Fibroblast of the aortic adventitia (primary cell): ENCODE results near the gene SCARB2. TPM values are rescaled to one million over a fixed set of nuclear protein-coding genes. Genes with fewer than 3 reads are reported as not detected.

Experiments
- DNase-seq: peaks from one replicate; pipeline ENCODE4 v3.0.0-alpha.2; 2010; ENCODE audit warnings: low read depth
- H3K4me3 ChIP-seq: 2 replicates; pipeline ENCODE4 v1.5.1; 2011; ENCODE audit warnings: low read depth, mild to moderate bottlenecking, control low read depth, low read length, moderate library complexity
- total RNA-seq: library from RNA; depleted of rRNA; stranded (reverse); fragments of >200 nt; gene quantifications from 2 replicates; pipeline ENCODE4 v1.2.3, GENCODE V29; 2012; ENCODE audit warnings: low replicate concordance
- TF ChIP-seq, protein P1 (sequence below): IDR thresholded peaks from 2 replicates; pipeline ENCODE4 v1.5.1; 2011; ENCODE audit warnings: mild to moderate bottlenecking, low read length, control low read depth, inconsistent platforms; ENCODE audit not compliant: insufficient read depth

The SCARB2 gene
- total RNA-seq, 1 donor = 184 TPM

DNA sequence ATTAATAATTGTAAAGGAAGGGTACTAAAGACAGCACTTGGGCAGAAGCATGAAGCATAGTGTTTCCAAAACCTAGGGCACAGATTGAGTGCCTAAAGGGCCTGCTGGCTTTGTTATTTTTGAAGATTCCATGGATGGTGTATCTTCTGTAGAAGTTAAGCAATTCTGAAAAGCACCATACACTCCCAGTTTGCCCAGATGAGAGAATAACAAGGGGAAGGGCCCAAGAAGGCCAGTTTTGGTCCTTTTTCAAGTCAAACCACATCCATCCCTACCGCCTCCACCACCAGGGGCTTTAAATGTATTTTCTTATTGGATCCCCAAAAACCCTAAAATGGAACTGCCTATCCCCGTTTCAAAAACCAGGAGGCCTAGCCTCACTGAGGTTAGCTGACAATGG is 17.2 kb downstream of the SCARB2 start:
- no peak overlapping the region for H3K4me3 ChIP-seq
- TF ChIP-seq, protein P1, sequence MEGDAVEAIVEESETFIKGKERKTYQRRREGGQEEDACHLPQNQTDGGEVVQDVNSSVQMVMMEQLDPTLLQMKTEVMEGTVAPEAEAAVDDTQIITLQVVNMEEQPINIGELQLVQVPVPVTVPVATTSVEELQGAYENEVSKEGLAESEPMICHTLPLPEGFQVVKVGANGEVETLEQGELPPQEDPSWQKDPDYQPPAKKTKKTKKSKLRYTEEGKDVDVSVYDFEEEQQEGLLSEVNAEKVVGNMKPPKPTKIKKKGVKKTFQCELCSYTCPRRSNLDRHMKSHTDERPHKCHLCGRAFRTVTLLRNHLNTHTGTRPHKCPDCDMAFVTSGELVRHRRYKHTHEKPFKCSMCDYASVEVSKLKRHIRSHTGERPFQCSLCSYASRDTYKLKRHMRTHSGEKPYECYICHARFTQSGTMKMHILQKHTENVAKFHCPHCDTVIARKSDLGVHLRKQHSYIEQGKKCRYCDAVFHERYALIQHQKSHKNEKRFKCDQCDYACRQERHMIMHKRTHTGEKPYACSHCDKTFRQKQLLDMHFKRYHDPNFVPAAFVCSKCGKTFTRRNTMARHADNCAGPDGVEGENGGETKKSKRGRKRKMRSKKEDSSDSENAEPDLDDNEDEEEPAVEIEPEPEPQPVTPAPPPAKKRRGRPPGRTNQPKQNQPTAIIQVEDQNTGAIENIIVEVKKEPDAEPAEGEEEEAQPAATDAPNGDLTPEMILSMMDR = no peak
- DNase-seq = no peak

DNA sequence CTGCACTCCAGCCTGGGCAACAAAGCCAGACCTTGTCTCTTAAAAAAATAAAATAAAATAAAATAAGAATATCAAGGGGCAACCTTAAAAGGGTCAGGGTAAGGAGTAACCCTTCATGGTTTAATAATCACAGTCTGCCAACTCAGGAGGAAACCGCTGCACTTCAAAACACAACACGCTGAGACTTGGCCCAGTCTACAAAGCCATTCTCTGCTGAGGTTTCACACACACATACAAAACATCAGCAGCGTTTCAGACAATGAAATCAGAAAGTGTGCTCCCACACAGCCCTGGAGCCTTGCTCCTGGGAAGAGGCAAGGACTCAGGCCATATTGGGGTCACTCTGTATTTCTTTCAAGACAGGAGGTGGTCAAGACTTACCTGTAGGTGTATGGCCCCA is 18.3 kb downstream of the SCARB2 start:
- no peak overlapping the region for H3K4me3 ChIP-seq
- DNase-seq = no peak
- TF ChIP-seq, protein P1 = no peak

DNA sequence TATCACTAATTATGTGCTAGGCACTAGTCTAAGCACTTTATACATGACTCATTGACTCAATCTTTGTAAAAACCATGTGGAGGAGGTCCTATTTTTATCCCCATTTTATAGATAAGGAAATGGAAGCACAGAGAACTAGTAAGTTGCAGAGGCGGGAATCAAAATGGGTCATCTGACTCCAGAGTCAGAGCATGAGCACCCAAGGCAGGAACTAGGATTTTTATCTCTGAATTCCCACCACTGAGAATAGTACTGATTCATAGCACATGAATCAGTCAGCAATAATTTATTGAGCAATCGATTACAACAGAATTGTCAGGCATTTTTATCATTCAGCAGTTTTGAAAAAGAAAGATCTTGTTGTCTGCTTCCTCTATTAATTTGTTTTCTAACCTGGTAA is 19.3 kb downstream of the SCARB2 start:
- no peak overlapping the region for H3K4me3 ChIP-seq
- peak; percentile 98 for DNase-seq
- TF ChIP-seq, protein P1 = no peak

DNA sequence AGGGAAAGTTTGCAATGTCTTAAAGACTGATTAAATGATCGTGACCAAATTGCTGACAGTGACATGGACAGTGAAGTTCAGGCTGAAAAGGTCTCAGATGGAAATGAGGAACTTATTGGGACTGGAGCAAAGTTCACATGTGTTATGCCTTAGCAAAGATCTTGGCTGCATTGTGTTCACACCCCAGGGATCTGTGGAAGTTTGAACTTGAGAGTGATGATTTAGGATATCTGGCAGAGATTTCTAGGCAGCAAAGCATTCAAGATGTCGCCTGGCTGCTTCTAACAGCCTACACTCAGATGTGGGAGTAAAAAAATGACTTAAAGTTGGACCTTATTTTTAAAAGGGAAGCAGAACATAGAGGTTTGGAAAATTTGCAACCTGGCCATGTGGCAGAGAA is 21.4 kb downstream of the SCARB2 start:
- TF ChIP-seq, protein P1 = no peak
- H3K4me3 ChIP-seq = no peak overlapping the region
- no peak for DNase-seq

DNA sequence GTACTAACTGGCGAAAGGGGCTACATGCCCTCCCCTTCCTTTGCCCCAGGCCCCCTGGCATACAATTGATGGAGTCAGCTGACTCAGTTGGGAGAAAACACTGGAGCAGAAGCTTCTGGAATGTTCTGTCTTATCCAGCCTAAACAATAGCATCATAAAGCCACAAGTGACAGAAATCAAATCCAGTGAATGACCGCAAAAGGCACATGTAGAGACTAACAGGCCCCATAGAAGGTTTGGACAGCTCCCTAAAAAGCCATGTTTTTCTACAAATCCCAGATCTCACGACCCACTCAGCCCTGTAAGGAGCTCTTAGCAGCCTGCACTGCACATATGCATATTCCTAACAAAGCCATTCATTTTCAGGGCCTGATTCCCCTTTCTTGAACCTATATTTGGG is 25.1 kb downstream of the SCARB2 start:
- no peak overlapping the region for H3K4me3 ChIP-seq
- peak; percentile 76 for DNase-seq
- TF ChIP-seq, protein P1 = no peak

DNA sequence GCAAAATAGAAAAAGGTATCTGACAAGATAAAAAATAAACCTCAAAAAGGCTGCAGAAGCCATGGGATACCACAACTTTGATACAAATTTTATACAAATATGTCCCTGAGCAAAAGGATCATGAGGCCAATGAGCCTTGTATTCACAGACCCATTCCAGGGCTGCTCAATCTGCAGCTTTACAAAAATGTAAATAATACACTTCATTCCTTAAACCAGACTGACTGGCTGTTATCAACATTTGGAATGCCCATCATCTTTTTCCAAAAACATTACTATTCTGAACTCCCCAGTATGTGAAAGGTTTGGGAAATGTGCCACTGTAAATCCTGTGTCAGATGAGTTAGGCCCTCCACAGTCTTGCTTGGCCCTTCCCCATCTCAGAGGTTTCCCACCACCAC is 25.5 kb downstream of the SCARB2 start:
- H3K4me3 ChIP-seq = no peak overlapping the region
- DNase-seq = no peak
- TF ChIP-seq, protein P1 = no peak

DNA sequence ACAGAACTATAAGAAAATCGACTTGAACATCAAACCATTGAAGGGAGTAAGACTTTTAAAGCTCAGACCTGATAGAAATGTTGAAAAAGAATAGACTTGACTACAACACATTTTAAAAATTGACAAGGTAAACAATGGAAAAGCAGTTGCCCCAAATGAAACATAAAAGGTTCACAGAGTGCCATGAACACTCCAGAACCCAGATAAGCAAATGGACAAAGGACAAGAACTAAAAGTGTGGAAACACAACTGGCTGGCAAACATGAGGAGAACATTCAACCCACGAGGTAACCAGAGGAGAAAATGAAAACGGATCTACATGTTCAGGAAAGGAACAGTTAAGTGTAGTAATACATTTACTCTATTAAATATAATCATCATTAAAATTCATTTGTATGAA is 26.5 kb downstream of the SCARB2 start:
- DNase-seq = no peak
- TF ChIP-seq, protein P1 = no peak
- H3K4me3 ChIP-seq = no peak overlapping the region
